ENCODE results near the gene IHH.
A peak's percentile ranks its signal among the peaks of the same experiment; 100 is the strongest.

Gene IHH

DNA sequence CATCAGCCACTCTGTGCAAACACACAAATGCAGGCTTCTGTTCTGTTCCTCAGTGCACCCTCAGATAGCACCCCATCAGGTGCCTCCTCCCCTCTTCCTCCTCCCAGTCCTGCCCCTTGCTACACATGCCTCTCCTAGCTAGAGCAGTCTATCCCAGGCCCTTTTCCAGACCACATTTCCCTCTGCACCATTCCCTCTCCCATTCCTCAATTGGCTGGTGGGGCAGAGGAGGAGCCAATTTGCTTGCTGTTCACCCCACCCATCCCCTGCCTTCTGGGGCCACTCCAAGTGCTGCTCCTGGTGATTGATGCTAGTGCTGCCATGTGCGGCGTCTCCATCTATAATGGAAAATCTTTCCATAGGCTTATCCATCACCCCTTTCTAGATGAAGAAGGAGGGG is 24.8 kb downstream of the IHH start:
- Mint-ChIP-seq H3K9me3 (no peaks in the 10 kb centered on the region), H3K27me3 (peaks cover 54% of the 10 kb centered on the region), H3K36me3 (ENCODE audit: low read depth) (no peaks in the 10 kb centered on the region), H3K27ac (no peak overlapping the region), H3K4me3 (no peak overlapping the region), H3K4me1 (no peaks in the 10 kb centered on the region)
- ATAC-seq (no peak), DNase-seq (no peak)

- Mint-ChIP-seq H3K9me3 (no peaks in the 10 kb centered on the region), H3K4me3 (no peak overlapping the region), H3K36me3 (ENCODE audit: low read depth) (no peaks in the 10 kb centered on the region), H3K27ac (no peak overlapping the region), H3K4me1 (no peaks in the 10 kb centered on the region), H3K27me3 (peaks cover 48% of the 10 kb centered on the region)
- DNase-seq, result no peak
- ATAC-seq, result no peak
These were observed 25.9 kb downstream of the IHH start for GRCh38 chr2:219034823-219035222.

DNA sequence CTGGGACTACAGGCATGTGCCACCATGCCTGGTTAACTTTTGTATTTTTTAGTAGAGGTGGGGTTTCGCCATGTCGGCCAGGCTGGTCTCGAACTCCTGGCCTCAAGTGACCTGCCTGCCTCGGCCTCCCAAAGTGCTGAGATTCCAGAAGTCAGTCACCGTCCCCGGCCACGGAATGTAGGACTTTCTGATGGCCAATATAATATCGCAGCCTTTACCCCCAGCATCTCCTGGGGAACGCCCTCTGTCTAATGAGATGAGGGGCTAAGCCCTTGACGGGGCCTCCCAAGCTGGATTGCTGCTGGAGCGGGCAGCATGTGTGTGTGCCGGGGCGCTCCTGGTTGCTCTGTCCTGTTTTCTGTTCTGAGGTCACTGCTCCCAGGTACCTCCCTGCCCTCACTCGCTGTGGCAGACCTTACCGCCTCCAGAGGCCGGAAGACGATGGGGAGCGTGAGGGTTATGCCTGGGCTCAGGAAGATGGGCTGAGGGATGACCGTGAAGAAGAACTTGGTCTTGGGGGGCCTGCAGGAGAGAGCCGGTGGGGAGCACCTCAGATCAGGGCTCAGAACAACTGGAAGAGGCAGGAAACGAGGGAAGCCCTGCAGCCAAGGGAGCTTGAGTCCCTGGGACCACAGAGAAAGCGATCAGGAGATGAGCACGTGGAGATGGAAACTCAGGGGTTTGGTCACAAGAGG is 28.5 kb downstream of the IHH start:
- DNase-seq, result no peak
- Mint-ChIP-seq H3K9me3 (no peaks in the 10 kb centered on the region), H3K27me3 (peaks cover 36% of the 10 kb centered on the region), H3K27ac (no peak overlapping the region), H3K36me3 (ENCODE audit: low read depth) (no peaks in the 10 kb centered on the region), H3K4me3 (no peak overlapping the region), H3K4me1 (no peaks in the 10 kb centered on the region)
- ATAC-seq, result no peak

GRCh38 chr2:219031005-219031738 is 29.5 kb downstream of the IHH start:
- H3K27me3 Mint-ChIP-seq, result peaks cover 34% of the 10 kb centered on the region
- no peaks in the 10 kb centered on the region for H3K9me3 Mint-ChIP-seq
- no peak for DNase-seq
- no peak overlapping the region for H3K4me3 Mint-ChIP-seq
- ATAC-seq, result no peak
- no peaks in the 10 kb centered on the region for H3K4me1 Mint-ChIP-seq
- no peaks in the 10 kb centered on the region for H3K36me3 Mint-ChIP-seq (ENCODE audit: low read depth)
- no peak overlapping the region for H3K27ac Mint-ChIP-seq

DNA sequence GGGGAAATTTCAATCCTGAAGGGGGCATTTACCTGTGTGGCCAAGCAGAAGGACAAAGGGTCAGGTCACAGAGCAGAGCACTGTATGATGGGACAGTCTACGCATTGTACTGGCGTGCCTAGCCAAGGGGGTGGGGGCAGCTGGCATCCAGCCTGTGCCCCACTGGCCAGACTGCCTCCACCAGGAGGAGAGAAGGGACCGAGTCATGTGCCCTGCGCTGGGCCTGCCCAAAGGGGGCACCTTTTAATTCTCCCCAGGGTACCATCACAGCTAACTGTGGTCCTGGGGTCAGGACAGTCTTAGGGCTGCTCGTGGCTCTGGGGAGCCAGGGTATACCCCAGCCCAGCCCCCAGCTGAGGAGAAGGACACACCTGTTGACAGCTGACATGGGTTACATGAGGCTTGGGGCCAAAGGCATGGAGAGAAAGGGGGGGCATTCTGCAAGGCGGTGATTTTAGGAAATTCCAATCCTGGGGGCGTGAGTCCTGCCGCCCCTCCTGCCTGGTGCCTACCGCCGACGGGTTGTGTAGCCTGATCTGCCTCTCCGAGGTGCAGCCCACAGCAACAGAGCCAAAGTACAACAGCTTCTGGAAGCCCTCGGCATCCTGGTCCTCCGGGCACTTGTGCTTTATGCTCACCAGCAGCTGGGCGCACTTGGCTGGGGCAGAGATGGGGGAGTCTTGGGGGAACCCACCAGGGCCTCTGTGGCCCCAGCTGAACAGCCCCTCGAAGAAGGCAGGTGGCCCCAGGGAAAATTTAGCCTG is 30.4 kb downstream of the IHH start:
- DNase-seq (no peak), ATAC-seq (no peak)
- Mint-ChIP-seq H3K27ac (no peak overlapping the region), H3K4me3 (no peak overlapping the region), H3K27me3 (peaks cover 28% of the 10 kb centered on the region), H3K36me3 (ENCODE audit: low read depth) (no peaks in the 10 kb centered on the region), H3K9me3 (no peaks in the 10 kb centered on the region), H3K4me1 (no peaks in the 10 kb centered on the region)

GRCh38 chr2:219029829-219030165 is 30.9 kb downstream of the IHH start:
- Mint-ChIP-seq H3K36me3 (ENCODE audit: low read depth) (no peaks in the 10 kb centered on the region), H3K4me3 (no peak overlapping the region), H3K9me3 (no peaks in the 10 kb centered on the region), H3K27ac (no peak overlapping the region), H3K27me3 (peaks cover 26% of the 10 kb centered on the region), H3K4me1 (no peaks in the 10 kb centered on the region)
- DNase-seq (peak; percentile 78), ATAC-seq (peak; percentile 72)

DNA sequence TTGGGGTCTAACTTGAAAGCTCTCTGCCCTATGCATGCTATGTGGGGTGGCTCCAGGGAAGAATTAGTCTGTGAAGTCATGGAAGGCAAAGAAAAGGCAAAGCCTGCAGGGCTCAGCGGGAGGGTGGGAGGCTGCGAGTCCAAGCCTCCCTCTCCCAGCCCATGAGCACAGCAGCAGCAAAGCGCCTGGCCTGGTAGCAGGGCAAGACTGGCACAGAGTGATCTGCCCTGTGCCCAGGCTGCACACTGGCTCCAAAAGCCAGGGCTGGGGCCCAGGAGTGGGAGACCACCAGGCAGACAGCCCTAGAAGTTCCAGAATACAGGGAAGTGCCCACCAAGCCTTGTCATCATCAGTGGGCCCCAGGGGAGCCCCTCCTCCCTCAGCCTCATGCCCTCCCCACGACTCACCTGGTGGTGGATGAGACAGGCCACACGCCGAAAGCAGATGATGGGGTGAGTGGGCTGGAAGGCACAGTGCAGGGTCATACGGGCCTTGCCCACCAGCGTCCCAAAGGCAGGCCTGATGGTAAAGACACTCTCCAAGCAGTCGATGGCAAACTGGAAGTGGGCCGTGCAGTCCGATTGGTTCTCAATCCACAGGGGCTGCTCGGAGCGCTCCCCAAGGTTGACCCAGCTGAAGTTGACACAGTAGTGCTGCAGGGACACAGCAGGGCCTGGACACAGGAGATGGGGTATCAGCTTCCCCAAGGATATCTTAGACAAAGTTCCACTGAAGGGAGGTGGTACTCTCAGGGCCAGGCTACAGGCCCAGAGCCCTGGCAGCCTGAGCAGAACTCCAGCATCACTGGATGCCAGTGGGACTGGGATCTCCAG is 31.5 kb downstream of the IHH start:
- no peaks in the 10 kb centered on the region for H3K36me3 Mint-ChIP-seq (ENCODE audit: low read depth)
- no peak for DNase-seq
- H3K4me3 Mint-ChIP-seq, result no peak overlapping the region
- no peak overlapping the region for H3K27ac Mint-ChIP-seq
- H3K9me3 Mint-ChIP-seq, result no peaks in the 10 kb centered on the region
- no peak for ATAC-seq
- no peaks in the 10 kb centered on the region for H3K4me1 Mint-ChIP-seq
- H3K27me3 Mint-ChIP-seq, result peaks cover 23% of the 10 kb centered on the region

GRCh38 chr2:219028141-219028540 is 32.6 kb downstream of the IHH start:
- no peak overlapping the region for H3K4me3 Mint-ChIP-seq
- H3K36me3 Mint-ChIP-seq (ENCODE audit: low read depth), result no peaks in the 10 kb centered on the region
- no peaks in the 10 kb centered on the region for H3K4me1 Mint-ChIP-seq
- no peak for ATAC-seq
- peaks cover 16% of the 10 kb centered on the region for H3K27me3 Mint-ChIP-seq
- H3K27ac Mint-ChIP-seq, result no peak overlapping the region
- H3K9me3 Mint-ChIP-seq, result no peaks in the 10 kb centered on the region
- no peak for DNase-seq

- Mint-ChIP-seq H3K9me3 (no peaks in the 10 kb centered on the region), H3K4me1 (no peaks in the 10 kb centered on the region), H3K4me3 (no peak overlapping the region), H3K27ac (no peak overlapping the region), H3K27me3 (peaks cover 13% of the 10 kb centered on the region), H3K36me3 (ENCODE audit: low read depth) (no peaks in the 10 kb centered on the region)
- DNase-seq (no peak), ATAC-seq (no peak)
These were observed 33.1 kb downstream of the IHH start for GRCh38 chr2:219027511-219028055.

DNA sequence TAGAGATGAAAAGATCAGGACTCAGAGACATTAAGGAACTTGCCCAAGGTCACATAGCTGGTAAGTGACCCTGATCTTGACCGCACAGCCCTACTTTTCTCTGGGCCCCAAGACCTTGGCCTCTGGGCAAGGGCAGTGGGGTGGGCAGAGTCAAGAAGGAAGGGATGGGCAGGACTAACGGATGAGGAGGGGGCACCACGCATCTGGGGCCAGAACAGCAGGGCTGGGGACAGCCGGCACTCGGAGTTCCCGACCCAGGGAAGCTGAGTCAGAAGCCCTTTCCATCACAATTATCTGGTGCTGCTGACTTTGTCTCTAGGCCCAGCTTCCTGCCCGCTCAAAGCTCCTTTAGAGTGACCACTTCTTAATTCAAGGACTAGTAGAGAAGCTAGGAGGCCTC is 33.8 kb downstream of the IHH start:
- ATAC-seq (no peak), DNase-seq (no peak)
- no peaks in the 10 kb centered on the region for H3K9me3 Mint-ChIP-seq
- no peaks in the 10 kb centered on the region for H3K4me1 Mint-ChIP-seq
- no peak overlapping the region for H3K4me3 Mint-ChIP-seq
- H3K27me3 Mint-ChIP-seq, result peaks cover 10% of the 10 kb centered on the region
- no peak overlapping the region for H3K27ac Mint-ChIP-seq
- no peaks in the 10 kb centered on the region for H3K36me3 Mint-ChIP-seq (ENCODE audit: low read depth)

GRCh38 chr2:219025637-219026585 is 34.8 kb downstream of the IHH start:
- Mint-ChIP-seq H3K9me3 (no peaks in the 10 kb centered on the region), H3K36me3 (ENCODE audit: low read depth) (no peaks in the 10 kb centered on the region), H3K4me3 (no peak overlapping the region), H3K4me1 (no peaks in the 10 kb centered on the region), H3K27me3 (peaks cover 4% of the 10 kb centered on the region), H3K27ac (no peak overlapping the region)
- ATAC-seq, result no peak
- no peak for DNase-seq

DNA sequence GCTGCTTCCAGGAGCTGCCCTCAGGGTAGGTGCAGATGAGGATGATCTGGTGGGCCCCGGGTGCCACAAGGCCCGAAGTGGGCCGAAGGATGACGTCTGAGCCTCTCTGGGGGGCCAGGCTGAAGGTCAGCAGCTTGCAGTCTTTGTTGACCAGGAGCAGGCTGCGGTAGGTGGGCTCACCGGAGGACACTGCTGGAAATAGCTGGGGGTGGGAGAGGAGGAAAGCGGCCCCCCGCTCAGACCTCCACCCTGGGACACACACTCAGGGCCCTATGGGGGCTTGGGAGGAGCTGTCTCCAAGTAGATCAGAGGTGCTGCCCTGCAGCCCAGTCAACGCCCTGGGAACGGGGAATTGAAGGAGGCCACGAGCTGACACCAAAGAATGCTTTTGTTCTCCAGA is 36.7 kb downstream of the IHH start:
- ATAC-seq (no peak), DNase-seq (no peak)
- H3K27ac Mint-ChIP-seq, result no peak overlapping the region
- no peaks in the 10 kb centered on the region for H3K27me3 Mint-ChIP-seq
- H3K4me1 Mint-ChIP-seq, result no peaks in the 10 kb centered on the region
- H3K4me3 Mint-ChIP-seq, result no peak overlapping the region
- no peaks in the 10 kb centered on the region for H3K36me3 Mint-ChIP-seq (ENCODE audit: low read depth)
- no peaks in the 10 kb centered on the region for H3K9me3 Mint-ChIP-seq

DNA sequence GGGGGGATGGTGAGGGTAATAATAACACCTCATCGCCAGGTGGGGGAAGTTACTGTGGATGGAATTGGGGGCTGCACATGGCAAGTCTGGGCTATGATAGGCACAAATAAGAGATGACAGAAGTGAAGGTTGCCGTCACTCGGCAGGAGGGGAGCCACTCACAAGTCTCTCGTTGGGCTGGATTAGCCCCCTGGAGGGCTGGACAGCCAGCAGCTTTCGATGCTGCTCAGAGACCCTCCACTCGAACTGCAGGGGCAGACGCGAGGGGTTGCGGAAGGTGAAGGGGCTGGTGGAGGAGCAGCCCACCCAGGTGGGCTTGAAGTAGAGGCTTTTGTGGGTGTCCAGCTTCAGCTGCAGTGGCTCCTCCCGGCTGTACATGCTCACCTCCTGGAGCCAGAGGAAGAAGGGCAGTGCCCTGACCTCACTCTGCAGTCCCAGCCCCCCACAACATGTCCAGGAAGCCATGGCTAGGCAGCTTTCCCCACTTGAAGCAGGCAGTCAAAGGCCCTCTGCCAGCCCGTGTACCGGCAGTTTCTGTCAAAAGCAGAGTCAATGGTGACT is 37.6 kb downstream of the IHH start:
- no peaks in the 10 kb centered on the region for H3K36me3 Mint-ChIP-seq (ENCODE audit: low read depth)
- no peaks in the 10 kb centered on the region for H3K9me3 Mint-ChIP-seq
- DNase-seq (no peak), ATAC-seq (no peak)
- no peaks in the 10 kb centered on the region for H3K4me1 Mint-ChIP-seq
- H3K4me3 Mint-ChIP-seq, result no peak overlapping the region
- H3K27me3 Mint-ChIP-seq, result no peaks in the 10 kb centered on the region
- no peak overlapping the region for H3K27ac Mint-ChIP-seq
